GM21526 (cell line): Measurements from ENCODE around the gene SPECC1.
"Not testable (repeated sequence)": the region's sequence is repeated elsewhere in the genome, so short reads cannot be mapped to it uniquely, and the experiment has no call there.

ENCODE experiments used
- ATAC-seq: cut with Tn5 transposase; IDR thresholded peaks from one replicate; pipeline ENCODE4 v1.9.1; 2021; ENCODE audit warnings: moderate library complexity; ENCODE audit not compliant: unreplicated experiment, low FRiP score

Gene SPECC1

DNA sequence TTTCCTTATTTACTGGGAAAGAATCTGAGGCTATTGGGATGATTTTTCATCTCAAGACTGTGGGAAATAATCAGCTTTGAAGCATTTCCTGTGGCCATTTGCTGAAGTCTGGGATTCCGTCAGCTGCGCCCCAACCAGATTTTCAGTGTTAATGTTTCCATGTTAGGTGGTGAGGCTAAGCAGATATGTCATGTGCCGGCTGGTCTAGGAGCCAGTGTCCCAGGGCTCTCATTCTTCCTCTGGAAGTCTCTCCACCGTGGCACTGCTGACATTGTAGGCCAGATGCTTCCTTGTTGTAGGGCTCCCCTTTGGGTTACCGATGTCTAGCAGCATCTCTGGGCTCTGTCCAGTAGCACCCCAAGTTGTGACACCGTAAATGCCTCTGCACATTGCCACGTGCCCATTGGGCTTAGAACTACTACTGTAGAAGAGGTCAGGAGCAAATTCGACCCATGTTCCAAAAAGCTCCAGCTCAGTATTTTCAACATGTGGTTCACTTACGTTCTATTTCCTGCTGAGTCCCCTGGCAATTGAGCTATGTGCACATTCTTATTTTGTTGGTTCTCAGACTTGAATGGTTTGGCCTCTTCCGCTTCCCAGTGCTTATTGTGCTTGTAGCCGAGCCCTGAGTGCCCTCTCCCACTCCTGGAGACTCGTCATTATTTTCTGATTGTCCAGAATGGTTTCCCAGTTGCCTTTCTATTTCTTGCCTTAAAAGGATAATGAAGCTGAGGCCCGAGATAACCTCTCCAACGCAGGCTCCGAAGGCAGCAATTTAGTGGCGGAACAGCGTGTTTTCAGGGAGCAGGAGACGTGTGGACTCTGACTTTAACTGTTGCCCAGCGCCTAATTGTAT is 82.2 kb downstream of the SPECC1 start:
- no peak for ATAC-seq

DNA sequence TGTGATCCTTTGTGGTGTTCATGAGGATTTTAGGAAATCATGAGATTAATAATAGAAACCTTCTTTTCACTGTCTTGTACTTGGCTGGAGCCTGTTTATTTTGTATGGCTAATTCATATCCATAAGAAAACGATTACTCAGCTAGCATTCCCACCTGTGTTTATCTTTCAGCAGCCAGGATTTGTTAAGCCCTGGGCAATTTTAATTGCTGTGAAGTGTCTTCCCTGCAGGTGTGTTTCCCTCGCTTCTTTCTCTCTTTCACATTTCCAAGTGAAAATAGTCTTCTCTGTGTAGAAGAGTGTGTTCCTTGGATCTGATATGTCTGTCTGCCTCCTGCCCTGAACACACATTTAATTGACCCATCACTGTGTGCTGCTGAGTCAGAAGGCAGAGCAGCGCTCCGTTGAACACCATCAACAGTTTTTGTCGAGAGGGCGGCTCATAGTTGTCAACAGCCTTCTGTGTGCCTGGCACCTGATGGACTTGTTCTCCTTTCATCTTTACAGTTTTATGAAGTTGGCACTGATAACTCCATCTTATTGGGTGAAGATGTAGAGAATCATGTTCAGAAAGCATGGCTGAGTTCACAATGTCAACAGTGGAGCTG is 83.2 kb downstream of the SPECC1 start:
- no peak for ATAC-seq

DNA sequence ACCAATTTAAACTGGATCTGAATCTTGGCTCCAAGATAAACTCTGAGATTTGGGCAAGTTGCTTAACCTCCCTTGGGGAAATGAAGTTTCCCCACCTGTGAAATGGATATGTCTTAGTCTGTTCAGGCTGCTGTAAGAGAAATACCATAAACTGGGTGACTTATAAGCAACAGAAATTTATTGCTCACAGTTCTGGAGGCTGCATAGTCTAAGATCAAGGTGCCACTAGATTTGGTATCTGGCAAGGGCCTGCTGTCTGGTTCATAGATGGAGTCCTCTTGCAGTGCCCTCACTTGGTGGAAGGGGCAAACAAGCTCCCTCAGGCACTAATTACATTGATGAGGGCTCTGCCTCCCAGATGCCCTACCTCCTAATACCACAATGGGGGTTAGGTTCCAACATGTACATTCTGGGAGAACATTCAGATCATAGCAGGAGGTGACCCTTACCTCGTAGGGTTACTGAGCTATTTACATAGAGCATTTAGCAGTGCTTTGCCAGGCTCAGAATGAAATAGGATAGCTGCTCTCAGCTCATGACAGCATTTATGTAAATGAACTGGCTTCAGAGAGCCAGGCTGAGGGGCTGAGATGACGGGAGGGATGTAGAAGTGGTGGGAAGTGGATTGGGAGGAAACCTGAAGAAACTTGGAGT is 83.9 kb downstream of the SPECC1 start:
- no peak for ATAC-seq

DNA sequence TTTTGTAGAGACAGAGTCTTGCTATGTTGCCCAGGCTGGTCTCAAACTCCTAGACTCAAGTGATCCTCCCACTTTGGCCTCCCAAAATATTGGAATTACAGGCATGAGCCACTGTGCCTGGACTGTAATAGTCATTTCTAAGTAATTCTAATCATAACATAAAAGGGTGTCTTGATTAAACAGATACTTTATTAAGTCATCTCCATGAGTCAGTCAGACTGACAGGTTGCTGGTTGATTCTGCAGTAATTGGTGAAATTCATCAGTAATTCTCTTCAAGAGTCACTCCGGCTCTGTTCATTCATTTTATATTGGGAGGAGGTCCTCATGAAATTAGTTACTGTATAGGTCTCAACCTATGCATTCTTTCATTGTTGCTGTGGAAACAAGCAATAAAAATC is 85.6 kb downstream of the SPECC1 start:
- no peak for ATAC-seq

DNA sequence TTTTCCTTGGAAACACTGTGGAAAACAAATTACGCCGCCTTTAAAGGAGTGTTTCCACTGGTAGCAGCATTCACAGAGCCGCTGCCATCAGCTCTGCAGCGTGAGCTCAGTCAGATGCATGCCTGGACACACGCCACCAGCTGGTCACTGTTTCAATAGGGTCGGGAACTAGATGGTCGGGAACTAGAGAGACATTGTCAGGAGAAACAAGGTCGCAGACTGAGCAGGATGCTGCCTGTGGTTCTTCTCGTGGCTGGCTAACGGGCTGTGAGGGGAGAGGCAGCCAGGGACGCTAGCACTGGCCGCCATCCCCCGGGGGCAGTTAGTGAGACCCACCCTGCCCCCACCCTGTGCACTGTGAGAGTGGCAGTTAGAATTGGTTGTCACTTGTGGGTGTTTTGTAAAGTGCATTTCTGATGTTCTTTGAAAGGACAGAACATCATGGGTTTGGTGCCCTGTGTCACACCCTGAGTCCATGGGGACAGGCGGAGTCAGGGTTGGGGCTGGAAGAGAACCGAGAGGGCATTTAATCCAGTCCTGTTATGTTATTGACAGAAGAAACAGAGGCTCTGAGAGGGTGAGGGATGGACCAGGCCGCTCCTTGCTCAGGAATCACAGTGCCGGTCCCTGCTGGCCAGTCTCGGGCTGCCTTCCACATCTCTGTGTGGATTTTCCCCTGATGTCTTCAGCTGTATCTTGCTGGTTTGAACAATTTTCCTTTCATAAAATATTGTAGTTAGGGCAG is 86.3 kb downstream of the SPECC1 start:
- ATAC-seq, result no peak

DNA sequence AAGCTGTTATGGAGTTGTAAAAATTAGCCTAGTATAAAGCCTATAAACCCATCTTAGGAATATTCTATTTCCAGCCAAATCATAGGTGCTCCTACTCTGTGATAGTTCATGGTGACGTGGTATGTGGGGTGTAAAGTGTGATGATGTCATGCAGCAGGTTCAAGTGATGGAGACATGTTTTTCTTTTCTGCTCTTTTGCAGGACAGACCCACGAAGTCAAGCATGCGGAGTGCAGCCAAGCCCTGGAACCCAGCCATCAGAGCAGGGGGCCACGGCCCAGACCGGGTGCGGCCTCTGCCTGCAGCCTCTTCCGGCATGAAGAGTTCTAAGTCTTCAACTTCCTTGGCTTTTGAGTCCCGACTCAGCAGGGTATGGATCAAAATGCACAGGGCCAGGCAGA is 87.3 kb downstream of the SPECC1 start:
- ATAC-seq, result no peak

DNA sequence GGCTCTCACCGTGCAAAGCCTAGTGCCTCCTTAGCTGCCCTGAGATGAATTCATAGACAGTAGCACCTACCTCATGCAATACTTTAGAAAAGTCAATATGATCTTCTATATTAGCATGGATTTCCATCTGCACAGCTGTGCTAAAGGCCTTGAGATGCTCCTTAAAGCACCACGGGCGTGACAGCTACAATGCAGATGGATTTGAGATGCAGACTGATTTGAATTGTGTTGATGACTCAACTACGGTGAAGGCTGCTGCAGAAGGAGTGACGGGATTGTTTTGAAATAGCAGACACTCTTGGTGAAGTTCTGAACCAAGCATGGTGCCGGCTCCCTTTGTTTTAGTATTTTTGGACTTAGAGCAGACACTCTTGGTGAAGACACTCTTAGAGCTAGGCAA is 88.2 kb downstream of the SPECC1 start:
- no peak for ATAC-seq

DNA sequence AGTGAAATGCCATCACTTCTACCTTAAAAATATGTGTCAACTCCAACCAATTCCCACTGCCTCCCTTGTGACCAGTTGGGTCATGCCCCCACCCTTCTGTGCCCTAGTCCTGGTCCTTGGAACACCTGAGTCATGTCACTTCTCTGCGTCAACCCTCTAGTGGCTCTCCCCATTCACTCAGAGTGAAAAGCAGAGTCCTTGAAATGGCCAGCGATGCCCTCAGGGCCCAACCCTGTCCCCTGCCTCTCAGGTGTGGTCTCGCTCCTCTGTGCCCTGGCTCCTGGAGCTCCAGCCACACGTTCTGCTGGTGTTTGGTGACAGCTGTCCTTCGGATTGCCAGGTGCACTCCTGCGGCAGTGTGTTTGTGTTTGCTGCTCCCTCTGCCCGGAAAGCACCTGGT is 89.2 kb downstream of the SPECC1 start:
- no peak for ATAC-seq

DNA sequence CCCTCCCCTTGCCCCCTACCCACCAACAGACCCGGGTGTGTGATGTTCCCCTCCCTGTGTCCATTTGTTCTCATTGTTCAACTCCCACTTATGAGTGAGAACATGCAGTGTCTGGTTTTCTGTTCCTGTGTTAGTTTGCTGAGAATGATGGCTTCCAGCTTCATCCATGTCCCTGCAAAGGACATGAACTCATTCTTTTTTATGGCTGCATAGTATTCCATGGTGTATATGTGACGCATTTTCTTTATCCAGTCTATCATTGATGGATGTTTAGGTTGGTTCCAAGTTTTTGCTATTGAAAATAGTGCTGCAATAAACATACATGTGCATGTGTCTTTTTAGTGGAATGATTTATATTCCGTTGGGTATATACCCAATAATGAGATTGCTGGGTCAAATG is 91.6 kb downstream of the SPECC1 start:
- ATAC-seq, result not testable (repeated sequence)

DNA sequence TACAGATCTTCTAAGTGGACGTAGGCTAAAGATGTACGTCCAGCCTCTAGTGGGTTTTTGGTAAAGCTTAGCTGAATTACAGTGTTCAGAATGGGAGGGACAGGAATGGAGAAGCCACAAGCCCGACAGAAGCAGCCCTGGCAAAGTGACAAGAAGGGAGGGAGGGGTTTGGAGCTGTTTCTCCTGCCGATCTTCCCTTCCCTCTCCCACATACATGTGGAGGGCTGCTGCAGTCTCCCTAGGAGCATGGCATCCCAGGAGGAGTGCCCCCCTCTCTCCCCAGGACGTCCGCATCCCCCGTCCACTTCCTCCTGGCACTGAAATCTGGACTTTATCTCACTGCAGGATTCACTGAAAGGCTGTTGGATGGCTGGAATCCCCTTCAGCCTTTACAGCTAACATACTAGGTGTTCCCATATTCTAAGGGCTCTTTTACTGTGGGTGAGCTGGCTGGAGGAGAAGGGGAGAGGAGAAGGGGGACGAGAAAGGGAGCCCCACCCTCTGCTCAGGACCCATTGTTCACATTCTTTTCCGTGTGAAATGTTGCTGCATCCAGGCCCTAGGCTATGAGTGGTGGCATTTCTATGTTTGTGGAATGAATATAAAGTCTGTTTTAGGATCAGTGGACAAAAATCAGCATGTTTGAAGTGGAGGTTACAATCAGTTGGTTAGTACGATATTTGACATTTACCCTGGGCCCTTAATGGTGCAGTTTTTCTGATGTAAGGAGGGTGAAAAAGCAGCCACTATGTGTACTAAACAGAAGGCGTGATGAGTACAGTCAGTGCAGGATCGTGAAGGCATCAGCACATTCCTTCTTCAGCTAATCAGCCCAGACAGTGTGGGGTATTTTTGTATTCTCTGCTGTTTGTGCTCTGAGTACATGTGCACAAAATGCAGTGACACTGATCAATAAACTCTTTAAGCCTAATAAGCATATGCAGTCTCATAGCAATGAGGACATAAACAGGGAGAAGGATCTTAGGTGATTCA is 94.6 kb downstream of the SPECC1 start:
- no peak for ATAC-seq

DNA sequence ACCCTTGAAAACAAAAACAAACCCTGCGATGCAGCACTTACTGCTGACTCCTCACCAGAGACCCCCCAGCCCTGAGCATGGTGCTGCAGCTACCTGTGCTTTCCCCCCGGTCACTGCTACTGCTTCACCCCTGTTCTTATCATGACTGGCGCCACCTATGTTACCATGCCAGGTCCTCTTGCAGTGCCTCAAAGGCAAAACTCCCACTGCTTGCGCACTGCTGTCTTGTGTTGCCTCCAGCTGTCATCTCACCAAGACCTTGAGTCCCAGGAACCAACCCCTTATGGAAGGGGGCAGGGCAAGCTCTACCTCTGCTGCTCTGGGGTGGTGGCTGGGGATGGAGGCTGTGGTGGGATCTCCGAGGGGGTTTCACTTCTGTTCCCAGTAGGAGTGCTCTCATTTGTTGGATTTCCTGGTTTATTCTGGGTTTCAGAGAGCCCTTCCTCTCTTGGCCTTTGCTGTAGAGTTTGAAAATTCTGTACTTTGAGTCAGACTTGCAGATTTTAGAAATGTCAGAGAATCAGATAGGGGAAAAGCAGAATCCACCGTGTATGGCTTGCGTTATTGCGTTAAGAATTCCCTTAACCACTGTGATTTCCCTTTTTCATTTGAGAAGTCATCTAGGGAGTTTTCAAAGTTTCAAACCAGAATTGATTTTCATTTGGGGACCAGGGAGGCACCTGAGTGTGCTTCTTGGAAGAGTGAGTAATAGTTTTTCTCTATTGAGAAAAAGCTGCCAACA is 96.6 kb downstream of the SPECC1 start:
- ATAC-seq, result no peak

DNA sequence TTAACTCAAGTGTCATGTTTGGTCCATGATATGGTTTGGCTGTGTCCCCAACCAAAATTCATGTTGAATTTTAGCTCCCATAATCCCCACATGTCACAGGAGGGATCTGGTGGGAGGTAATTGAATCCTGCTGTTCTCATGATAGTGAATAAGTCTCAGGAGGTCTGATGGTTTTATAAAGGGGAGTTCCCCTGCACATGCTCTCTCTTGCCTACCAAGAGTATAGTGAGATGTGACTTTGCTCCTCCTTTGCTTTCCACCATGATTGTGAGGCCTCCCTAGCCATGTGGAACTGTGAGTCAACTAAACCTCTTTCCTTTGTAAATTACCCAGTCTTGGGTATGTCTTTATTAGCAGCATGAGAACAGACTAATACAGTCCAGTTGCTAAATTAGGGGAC is 97.3 kb downstream of the SPECC1 start:
- not testable (repeated sequence) for ATAC-seq

DNA sequence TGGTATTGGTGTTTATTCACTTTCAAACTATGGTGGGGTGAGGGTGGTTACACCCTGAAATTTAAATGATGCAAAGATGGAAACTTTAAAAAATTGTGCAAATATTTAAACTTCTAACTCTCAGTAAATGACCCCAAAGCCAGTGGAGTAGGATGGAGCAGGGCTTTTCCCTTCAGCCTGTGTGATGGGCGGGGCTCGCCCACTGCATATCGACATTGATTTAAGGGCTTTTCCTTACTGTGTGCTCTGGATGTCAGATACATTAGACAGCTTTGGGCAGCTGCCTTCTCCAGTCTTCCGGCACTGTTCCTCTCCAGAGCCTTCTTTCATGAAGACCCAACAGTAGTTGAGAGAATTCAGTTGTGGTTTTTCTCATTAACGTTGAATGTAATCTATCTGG is 99.9 kb downstream of the SPECC1 start:
- ATAC-seq, result no peak

DNA sequence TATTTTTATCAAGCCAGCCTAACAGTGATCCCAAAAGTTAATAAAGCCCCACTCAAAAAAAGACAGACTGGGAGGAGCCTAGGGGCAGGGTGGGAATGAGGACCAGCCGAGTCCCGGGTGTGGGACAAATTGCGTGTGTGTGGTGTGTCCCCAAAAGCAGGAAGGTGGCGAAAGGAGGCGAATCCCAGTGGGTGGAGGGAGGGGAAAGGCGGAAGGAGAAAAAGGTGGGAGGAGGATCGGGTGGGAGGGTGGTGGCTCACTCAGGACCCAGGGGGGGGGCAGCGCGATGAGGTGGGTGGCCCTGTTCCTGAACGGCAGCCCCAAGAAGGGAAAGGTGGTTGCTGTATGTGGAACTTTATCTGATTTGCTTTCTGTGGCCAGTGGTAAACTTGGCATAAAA is 102.4 kb downstream of the SPECC1 start:
- ATAC-seq, result no peak

DNA sequence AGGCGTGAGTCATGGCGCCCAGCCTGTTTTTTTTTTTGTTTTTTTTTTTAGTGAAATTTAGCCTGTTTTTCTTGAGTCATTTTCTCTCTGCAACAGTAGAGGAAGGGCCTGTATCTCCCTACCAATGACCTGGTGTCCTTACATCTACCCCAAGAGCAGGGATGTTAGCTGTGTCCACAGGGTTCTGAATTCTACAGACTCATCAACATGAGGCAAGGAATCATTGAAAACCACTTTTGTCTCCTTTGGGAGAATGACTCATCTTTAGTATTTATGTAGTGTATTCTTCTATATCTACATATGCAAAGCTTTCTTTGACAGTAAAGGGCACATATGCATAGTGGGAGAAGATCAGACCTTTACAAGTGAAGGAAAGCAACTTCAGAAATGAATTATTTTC is 105.3 kb downstream of the SPECC1 start:
- no peak for ATAC-seq

DNA sequence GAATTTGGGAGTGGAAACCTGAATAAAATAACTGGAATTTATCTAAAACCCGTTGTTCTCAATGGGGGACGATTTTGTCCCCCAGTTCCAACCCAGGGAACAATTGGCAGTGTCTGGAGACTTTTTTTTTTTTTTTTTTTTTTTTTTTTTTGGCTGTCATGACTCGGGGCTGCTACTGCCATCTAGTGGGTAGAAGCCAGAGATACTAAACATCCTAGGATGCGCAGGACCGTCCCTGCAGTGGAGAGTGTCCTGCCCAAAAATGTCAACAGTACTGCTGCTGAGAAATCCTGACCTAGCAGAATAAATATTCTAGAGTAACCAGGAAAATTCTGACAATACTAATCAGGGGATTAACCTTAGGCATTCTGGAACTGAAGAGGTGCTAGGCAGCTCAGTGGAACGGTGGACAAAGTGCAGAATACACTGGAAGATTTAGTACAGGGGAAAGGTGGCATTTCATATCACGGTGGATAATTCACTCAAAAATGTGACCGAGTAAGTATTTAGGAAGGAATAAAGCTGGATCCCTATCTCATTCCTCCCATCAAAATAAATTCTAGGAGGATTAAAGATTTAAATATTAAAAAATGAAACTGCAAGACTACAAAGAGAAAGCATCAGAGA is 107.6 kb downstream of the SPECC1 start:
- ATAC-seq, result no peak

DNA sequence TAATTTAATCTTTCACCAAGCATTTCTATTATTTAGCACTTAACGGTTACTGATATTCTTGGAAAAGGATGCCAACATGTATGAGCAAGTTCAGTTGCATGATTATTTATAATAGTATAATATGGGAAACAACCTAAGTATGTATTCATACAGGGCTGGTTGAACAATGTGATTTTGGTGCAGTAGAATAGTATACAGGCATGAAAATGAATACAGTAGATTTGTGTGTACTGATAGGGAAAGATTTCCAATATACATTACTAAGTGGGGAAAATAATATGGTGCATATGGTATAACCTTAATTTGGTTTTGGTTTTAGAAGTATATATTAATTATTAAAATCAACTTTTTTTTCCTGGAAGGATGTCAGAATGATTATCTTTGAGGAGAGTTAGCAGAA is 109.1 kb downstream of the SPECC1 start:
- ATAC-seq, result no peak

DNA sequence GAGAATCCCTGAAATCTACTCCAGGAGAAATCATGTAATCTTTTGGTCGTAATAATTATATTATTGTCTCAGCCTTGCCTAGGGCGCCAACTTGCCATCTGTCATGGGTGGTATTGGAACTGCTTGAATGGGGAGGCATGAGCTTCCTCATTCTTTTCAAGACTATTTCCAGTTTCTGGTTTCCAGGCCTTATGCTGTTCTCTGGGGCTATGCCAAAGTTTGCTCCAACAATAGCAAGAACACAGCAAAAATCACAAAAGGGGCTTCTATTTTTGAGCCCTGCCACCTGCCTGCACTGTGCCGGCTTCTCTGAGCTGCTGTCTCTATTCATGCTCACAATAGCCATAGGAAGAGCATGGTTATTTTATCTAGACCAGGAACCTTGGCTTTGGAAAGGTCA is 111.7 kb downstream of the SPECC1 start:
- no peak for ATAC-seq
